AG09309 (cell line): ENCODE results near the gene CYRIA.

Experiments used
- DNase-seq: peaks from one replicate; pipeline ENCODE4 v3.0.0-alpha.2; 2010; ENCODE audit warnings: low read depth
- H3K4me3 ChIP-seq: 2 replicates; pipeline ENCODE4 v1.5.1; 2011; ENCODE audit warnings: mild to moderate bottlenecking, low read depth, low read length, moderate library complexity; ENCODE audit not compliant: control insufficient read depth
- TF ChIP-seq, protein P1 (sequence below): IDR thresholded peaks from 2 replicates; pipeline ENCODE4 v1.5.1; 2011; ENCODE audit warnings: mild to moderate bottlenecking, low read depth, low read length, inconsistent platforms; ENCODE audit not compliant: insufficient read depth, control insufficient read depth; ENCODE audit errors: missing control alignments

The CYRIA gene

GRCh38 chr2:16637304-16637703, 28.3 kb downstream of the CYRIA start:
- TF ChIP-seq, protein P1, sequence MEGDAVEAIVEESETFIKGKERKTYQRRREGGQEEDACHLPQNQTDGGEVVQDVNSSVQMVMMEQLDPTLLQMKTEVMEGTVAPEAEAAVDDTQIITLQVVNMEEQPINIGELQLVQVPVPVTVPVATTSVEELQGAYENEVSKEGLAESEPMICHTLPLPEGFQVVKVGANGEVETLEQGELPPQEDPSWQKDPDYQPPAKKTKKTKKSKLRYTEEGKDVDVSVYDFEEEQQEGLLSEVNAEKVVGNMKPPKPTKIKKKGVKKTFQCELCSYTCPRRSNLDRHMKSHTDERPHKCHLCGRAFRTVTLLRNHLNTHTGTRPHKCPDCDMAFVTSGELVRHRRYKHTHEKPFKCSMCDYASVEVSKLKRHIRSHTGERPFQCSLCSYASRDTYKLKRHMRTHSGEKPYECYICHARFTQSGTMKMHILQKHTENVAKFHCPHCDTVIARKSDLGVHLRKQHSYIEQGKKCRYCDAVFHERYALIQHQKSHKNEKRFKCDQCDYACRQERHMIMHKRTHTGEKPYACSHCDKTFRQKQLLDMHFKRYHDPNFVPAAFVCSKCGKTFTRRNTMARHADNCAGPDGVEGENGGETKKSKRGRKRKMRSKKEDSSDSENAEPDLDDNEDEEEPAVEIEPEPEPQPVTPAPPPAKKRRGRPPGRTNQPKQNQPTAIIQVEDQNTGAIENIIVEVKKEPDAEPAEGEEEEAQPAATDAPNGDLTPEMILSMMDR: no peak
- H3K4me3 ChIP-seq: no peak overlapping the region
- no peak for DNase-seq

- TF ChIP-seq, protein P1: peak; percentile 1
- H3K4me3 ChIP-seq: no peak overlapping the region
- no peak for DNase-seq
These were observed 29.6 kb downstream of the CYRIA start for GRCh38 chr2:16635791-16636699.

DNA sequence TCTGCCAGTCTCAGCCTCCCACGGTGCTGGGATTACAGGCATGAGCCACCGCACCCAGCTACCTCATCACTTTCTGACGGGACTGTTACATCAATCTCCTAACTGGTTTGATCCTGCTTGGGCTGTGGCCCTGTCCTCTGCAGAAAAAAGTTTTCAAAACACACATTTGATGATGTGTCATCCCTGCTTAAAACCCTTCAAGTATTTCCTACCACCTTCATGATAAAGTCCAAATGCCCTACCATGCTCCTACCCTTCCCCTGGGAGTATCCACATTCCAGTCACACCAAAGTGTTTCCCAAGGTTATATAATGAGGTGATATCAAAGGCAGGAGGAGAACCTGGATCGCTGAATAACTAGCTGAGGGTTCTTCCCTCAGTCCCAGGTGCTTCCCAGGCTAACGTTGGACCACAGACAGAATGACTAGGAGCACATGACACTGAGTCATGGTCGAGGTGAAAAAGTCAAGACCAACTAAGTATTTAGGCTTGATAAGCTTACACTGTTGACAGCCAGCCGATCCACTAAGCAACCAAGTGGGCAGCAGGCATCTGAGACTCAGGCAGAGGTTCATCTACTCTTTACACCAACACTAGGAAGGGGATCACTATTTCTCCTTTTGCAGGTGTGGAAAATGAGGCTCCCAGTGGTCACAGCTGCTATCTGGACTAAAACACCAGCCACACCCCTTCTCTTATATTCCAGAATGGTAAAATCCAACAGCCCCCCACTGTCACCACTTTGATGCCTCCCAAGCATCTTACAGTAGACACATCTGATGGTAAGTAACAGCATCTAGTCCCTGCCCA, 31.8 kb downstream of the CYRIA start:
- TF ChIP-seq, protein P1: no peak
- H3K4me3 ChIP-seq: no peak overlapping the region
- DNase-seq: no peak

DNA sequence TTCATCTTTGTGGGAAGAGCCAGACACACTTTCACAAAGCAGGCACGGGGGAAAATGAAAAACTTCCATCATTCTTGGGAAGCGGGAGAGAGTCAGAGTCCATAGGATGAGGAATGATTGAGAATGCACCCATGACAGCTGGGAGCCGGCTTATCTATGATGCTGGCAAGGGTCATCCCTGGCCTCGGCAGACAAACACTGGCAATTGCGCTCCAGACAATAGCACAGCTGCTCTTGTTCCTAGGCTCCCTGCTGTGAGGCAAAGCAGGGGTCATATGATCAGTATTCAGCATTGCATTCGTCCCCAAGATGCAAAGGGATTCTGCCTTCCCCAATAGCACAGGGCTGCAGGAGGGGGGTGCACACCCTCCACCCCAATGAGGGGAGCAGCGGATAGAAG, 33.0 kb downstream of the CYRIA start:
- no peak for DNase-seq
- H3K4me3 ChIP-seq: no peak overlapping the region
- TF ChIP-seq, protein P1: no peak

- no peak overlapping the region for H3K4me3 ChIP-seq
- TF ChIP-seq, protein P1: no peak
- no peak for DNase-seq
These were observed 35.2 kb downstream of the CYRIA start for GRCh38 chr2:16630463-16630862.

DNA sequence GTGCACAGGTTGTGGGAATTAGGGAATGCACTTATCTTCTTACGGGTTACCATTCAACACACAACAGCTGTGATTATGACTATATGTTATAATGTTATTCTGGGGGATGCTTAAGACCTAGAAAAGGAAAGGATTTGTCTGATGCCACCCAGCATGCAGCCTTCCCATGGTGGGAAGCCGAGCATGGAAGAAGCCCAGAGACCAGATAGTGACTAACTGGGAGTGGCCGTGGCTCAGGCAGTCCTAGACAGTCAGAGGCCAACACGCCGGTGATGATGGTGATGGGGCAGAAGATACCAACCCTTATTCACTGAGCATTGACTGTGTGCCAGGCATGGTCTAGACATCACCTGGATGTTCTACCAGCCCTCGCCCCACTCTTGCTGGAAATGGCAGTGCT, 35.9 kb downstream of the CYRIA start:
- TF ChIP-seq, protein P1: no peak
- no peak for DNase-seq
- H3K4me3 ChIP-seq: no peak overlapping the region
